Right kidney (tissue), 9 donors: Measurements from ENCODE around the gene ATP13A2.

Experiments
- DNase-seq: peaks from one replicate; pipeline ENCODE4 v3.0.0-alpha.2; 2016
- long read RNA-seq, 8 donors: transcript quantifications; one replicate each; lab custom pipeline, GENCODE V29; 2026

ATP13A2 gene
- long read RNA-seq, donor 1, partial matches to known transcripts = 0 of 1 reads
- long read RNA-seq, donor 1, other reads (novel, unspliced or antisense) = 0 of 1 reads
- long read RNA-seq, donor 2 = 0 reads
- long read RNA-seq, donor 3 = 0 reads
- long read RNA-seq, donor 4, partial matches to known transcripts = 6 of 6 reads
- long read RNA-seq, donor 4, other reads (novel, unspliced or antisense) = 0 of 6 reads
- long read RNA-seq, donor 5, partial matches to known transcripts = 0 of 1 reads
- long read RNA-seq, donor 5, other reads (novel, unspliced or antisense) = 0 of 1 reads
- long read RNA-seq, donor 6, partial matches to known transcripts = 8 of 9 reads
- long read RNA-seq, donor 6, other reads (novel, unspliced or antisense) = 0 of 9 reads
- long read RNA-seq, donor 7, partial matches to known transcripts = 9 of 9 reads
- long read RNA-seq, donor 7, other reads (novel, unspliced or antisense) = 0 of 9 reads
- long read RNA-seq, donor 8 = 0 reads

DNA sequence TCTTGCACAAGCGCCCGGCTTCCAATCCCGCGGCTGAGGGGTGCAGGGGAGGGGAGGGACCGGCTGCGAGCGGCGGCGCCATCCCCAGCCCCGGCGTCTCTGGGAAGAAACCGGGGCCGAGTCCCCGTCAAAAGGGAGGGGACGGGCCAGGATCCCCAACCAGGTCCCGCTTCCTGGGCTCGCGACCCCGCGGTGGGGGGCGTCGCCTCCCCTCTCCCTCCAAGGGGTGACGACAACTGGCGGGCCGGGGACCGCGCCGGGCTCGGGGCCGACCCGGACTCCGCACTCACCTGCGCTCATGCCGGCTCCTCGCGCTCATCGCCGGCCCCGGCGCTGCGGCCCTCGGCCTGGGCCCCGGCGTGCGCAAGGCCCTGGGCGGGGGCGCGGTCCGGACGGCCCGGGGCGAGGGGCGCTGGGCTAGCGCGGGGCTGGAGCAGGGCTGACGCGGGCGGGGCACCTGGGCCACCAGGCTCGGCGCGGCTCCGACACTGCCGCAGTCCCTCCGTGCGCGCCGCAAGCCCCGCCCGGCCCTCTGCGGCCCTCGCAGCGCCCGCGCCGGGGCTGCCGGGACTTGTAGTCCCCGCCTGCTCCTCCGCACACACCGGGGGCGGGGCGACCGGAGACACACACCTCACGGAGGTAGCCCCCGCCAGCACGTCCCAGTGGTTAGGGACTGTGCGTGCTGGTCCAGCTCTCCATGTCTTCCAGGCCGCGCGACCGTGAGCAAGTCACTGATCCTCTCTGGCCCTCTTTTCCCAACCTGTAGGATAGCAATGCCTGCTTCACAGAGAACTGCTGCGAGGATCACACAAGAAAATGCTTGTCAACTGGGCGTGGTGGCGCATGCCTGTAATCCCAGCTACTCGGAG, at the start of gene ATP13A2:
Gene ATP13A2, minus strand, starts transcription at position 490 of the 869 bp plus-strand sequence. Its CDS starts 190 bp downstream, at position 300.
- peak; percentile 81 for DNase-seq

DNA sequence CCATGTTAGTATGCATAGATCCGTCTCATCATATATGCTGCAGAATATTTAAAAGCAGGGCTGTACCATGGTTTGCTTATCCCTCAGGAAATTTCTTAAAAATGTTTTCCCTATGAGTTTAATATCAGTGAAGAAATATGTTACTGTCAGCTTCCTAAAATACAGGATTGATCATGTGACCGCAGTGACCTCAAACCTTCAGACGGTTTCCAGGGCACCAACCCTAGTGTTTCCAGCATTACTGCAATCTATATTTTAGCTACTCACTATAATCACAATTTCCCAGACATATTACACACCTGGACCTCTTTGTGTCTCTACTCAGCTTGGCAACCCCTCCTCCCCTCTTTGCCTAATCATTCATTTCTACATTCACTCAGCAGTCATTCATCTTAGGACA, 49.8 kb upstream of the ATP13A2 start:
- no peak for DNase-seq

GRCh38 chr1:17060306-17060749, 48.6 kb upstream of the ATP13A2 start:
- DNase-seq = no peak

- peak; percentile 54 for DNase-seq
These were observed 47.9 kb upstream of the ATP13A2 start for GRCh38 chr1:17059391-17060305.

GRCh38 chr1:17056551-17056950, 44.8 kb upstream of the ATP13A2 start:
- DNase-seq = no peak

DNA sequence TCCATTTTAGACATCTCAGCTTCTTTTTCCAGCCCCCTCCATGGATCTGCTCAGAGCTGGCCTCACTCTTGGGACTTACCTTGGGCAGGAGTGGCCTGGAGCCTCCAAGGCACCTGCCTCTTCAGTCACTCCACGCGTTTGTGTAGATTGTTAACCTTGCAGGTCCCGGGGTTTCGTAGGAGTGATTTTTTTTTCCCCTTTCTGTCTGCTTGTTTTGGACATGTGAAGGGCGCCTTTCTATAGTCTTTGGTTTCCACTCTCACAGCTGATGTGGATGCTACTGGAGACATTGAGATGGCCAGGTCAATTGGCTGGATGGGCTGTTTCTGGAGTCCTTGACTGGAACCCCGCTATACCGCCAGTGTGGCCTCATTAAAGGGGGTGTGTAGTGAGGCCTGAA, 44.1 kb upstream of the ATP13A2 start:
- no peak for DNase-seq

- DNase-seq = peak; percentile 94
These were observed 42.1 kb upstream of the ATP13A2 start, which contains the start of gene SDHB for GRCh38 chr1:17053685-17054410. Gene SDHB, minus strand, starts transcription at chr1:17054032. Its CDS starts 13 bp downstream, at chr1:17054019.

DNA sequence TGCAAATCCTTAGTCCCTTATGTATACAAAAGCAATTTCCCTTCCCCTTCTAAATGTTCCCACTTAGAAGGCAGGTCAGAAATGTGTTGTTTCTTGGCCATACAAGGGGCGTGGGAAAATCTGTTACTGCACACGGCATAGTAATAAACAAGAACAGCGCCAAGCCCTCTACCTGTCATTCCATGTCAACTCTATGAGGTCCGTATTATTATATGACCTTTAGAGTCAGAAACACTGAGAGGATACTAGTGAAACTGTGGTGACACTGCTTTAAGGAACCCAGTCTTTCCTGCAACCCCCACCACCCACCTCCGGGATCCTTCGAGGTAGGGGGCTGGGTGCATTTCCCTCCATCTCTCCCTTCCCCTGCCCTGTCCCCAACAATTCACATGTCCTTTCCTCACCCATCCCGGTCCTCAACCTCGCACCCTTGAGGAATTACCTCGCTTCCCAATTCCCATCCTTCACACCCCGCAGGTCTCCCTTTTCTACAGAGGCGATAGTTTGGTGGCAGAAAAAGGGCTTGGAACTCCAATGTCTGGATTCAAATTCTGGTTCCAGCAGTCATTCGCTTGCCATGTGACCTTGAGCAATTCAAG, 41.5 kb upstream of the ATP13A2 start:
- no peak for DNase-seq

- DNase-seq = no peak
These were observed 40.9 kb upstream of the ATP13A2 start for GRCh38 chr1:17052641-17053040.

DNA sequence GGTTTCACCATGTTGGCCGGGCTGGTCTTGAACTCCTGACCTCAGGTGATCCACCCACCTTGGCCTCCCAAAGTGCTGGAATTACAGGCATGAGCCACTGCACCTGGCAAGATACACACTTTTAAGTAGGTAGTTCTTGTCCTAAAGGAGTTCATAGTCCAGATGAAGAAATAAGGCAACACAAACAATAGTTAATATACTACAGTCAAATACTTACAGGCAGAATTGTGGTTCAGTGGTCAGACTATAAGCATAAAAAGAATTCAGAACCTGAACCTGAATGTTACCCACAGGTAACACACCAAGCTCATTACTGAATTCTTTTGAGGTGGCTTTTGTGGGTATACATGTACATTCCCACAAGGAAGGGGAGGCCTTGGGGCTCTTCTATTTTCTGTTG, 40.3 kb upstream of the ATP13A2 start:
- DNase-seq = no peak

- DNase-seq = no peak
These were observed 36.2 kb upstream of the ATP13A2 start for GRCh38 chr1:17047924-17048323.

- DNase-seq = no peak
These were observed 34.6 kb upstream of the ATP13A2 start for GRCh38 chr1:17046334-17046657.

DNA sequence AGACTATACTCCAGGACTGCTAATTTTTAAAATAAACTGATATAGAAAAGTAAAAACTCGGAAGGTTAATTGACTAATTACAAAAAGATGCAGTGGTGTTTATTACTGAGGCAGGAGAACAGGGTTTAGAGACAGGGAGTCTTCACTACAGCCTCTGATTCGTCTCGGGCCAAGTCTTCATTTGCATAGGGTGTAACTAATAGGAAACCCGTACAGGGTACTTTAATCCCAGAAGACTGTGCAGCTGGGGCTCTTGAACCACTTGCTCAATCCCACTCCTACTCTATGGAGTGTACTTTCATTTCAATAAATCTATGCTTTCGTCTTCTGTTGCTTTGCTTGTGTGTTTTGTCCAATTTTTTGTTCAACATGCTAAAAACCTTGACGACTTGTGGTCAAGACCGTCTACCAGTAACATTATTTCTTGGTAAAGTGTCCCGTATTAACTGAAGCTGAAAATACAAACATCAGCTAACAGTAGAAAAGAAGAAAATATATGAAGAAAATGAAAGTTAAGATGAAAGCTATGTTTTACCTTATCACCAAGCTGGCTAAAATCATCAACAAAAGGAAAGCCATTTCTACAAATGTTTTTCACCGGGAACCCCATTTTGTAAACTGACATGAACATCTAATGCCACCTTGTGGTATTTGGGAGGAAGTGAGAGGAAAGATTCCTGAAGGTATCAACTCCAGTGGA, 34.1 kb upstream of the ATP13A2 start:
- DNase-seq = no peak

DNA sequence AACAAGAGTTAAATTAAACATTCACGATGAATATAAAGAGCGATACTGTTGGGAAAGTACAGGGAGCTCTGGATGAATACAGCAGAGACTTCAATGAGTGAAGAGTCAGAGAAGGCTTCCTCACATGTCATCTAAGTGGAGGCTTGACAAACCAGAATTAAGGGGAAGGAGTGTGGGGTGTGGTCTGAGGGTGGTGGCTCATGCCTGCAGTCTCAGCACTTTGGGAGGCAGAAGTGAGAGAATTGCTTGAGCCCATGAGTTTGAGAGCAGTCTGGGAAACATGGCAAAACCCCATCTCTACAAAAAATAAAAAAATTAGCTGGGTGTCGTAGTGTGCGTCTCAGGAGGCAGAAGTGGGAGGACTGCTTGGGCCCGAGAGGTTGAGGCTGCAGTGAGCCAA, 33.4 kb upstream of the ATP13A2 start:
- no peak for DNase-seq

GRCh38 chr1:17043676-17044075, 31.9 kb upstream of the ATP13A2 start:
- no peak for DNase-seq

- DNase-seq = no peak
These were observed 28.4 kb upstream of the ATP13A2 start for GRCh38 chr1:17040135-17040534.

GRCh38 chr1:17039522-17039921, 27.8 kb upstream of the ATP13A2 start:
- DNase-seq = no peak

DNA sequence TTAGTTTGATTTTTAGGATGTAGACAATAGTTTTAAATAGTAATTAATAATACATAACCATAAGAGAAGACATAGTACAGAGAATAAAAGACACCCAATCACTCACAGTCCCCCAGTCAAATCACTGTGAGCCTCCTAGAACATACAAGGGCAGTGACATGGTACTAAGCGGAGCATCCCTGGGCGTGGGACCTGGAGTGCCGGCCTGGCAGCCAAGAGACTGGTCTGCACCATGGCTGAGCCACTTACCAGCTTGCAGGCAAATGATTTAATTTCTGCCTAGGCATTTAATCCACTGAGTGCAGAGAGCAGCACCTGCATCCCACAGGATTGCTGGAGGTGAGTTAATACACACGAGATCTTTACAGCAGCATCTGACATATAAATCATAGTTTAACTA, 21.8 kb upstream of the ATP13A2 start:
- no peak for DNase-seq

- DNase-seq = no peak
These were observed 21.0 kb upstream of the ATP13A2 start for GRCh38 chr1:17032741-17033140.

DNA sequence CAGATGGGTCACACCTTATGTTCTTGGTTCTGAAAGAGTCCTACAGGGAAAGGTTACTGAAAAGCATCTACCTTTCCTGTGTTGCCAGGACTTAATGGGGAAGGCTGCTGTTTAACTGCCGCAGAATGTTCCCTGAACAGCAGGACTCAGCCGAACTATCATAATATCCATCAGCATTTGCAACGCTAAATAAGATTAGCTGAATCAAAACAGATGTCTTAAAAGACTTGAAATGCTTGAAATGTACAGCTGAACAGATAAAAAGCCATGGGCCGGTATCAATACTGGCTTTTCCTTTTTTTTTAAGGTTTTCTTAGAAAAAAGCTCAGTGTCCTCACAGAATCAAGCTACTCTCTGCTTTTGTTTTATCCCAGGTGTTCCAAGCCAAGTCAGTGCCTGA, 19.7 kb upstream of the ATP13A2 start:
- DNase-seq = no peak
